ENCODE measurements around the gene PLEKHG1.

PLEKHG1 gene

DNA sequence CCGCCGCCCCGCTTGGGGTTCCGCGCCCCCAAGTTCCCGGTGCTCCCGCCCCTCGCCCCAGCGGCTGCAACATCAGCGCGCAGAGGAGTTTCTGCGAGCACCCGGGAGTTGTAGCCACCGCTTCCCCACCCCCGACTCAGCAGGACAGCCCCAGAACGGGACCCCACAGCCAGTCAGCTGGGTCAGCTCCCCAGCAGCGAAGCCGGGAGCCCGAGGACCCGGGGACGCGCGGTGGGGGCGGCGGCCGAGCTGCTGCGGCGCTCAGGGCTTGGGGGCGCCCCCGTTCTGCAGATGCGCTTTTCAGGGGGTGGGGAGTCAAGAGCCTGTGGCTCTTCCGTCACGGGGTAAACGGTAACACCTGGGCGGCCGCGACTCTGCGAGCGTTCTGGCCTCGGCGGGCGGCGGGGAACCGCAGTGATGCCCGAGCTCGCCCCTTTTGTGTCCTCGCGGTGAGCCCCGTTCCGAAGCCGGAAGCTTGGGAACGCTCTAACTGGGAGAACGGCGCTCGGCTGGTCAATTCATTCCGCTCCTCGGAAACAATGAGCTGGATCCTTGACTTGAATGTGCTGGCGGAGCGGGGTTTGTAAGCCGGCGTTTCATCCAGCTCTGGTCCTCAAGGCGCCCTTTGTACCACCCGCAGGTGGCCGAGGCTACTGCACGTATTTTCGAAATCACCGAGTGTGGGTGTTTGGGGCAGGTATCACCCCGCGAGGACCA, 774 bp downstream of the PLEKHG1 start:
- H3K27me3 Mint-ChIP-seq: peaks cover 67% of the 10 kb centered on the region
- peak; percentile 76 for DNase-seq
- H3K27ac Mint-ChIP-seq: peak overlapping the region; percentile 93
- H3K9me3 Mint-ChIP-seq: no peaks in the 10 kb centered on the region
- H3K4me3 Mint-ChIP-seq: peak overlapping the region; percentile 87
- no peaks in the 10 kb centered on the region for H3K36me3 Mint-ChIP-seq (ENCODE audit: low read depth)
- peaks cover 21% of the 10 kb centered on the region for H3K4me1 Mint-ChIP-seq (ENCODE audit: low read depth)

- Mint-ChIP-seq H3K9me3 (no peaks in the 10 kb centered on the region), H3K27me3 (peaks cover 63% of the 10 kb centered on the region), H3K4me1 (ENCODE audit: low read depth) (peaks cover 21% of the 10 kb centered on the region), H3K4me3 (peak overlapping the region; percentile 33), H3K36me3 (ENCODE audit: low read depth) (no peaks in the 10 kb centered on the region), H3K27ac (no peak overlapping the region)
- DNase-seq: no peak
These were observed 1.8 kb downstream of the PLEKHG1 start for GRCh38 chr6:150601439-150601838.

GRCh38 chr6:150603176-150603575, 3.5 kb downstream of the PLEKHG1 start:
- no peak for DNase-seq
- Mint-ChIP-seq H3K9me3 (no peaks in the 10 kb centered on the region), H3K27me3 (peaks cover 49% of the 10 kb centered on the region), H3K36me3 (ENCODE audit: low read depth) (no peaks in the 10 kb centered on the region), H3K4me1 (ENCODE audit: low read depth) (peaks cover 21% of the 10 kb centered on the region), H3K27ac (no peak overlapping the region), H3K4me3 (no peak overlapping the region)

- H3K4me3 Mint-ChIP-seq: no peak overlapping the region
- no peak overlapping the region for H3K27ac Mint-ChIP-seq
- no peaks in the 10 kb centered on the region for H3K36me3 Mint-ChIP-seq (ENCODE audit: low read depth)
- no peaks in the 10 kb centered on the region for H3K9me3 Mint-ChIP-seq
- no peak for DNase-seq
- H3K27me3 Mint-ChIP-seq: peaks cover 41% of the 10 kb centered on the region
- peaks cover 12% of the 10 kb centered on the region for H3K4me1 Mint-ChIP-seq (ENCODE audit: low read depth)
These were observed 4.8 kb downstream of the PLEKHG1 start for GRCh38 chr6:150604467-150604866.

- Mint-ChIP-seq H3K27me3 (peaks cover 40% of the 10 kb centered on the region), H3K9me3 (no peaks in the 10 kb centered on the region), H3K4me3 (no peak overlapping the region), H3K4me1 (ENCODE audit: low read depth) (peaks cover 10% of the 10 kb centered on the region), H3K36me3 (ENCODE audit: low read depth) (no peaks in the 10 kb centered on the region), H3K27ac (no peak overlapping the region)
- DNase-seq: no peak
These were observed 5.6 kb downstream of the PLEKHG1 start for GRCh38 chr6:150605333-150605732.

- no peak overlapping the region for H3K4me3 Mint-ChIP-seq
- no peak for DNase-seq
- H3K27me3 Mint-ChIP-seq: peaks cover 34% of the 10 kb centered on the region
- H3K27ac Mint-ChIP-seq: no peak overlapping the region
- no peaks in the 10 kb centered on the region for H3K9me3 Mint-ChIP-seq
- no peaks in the 10 kb centered on the region for H3K36me3 Mint-ChIP-seq (ENCODE audit: low read depth)
- peaks cover 3% of the 10 kb centered on the region for H3K4me1 Mint-ChIP-seq (ENCODE audit: low read depth)
These were observed 6.5 kb downstream of the PLEKHG1 start for GRCh38 chr6:150606168-150606591.

DNA sequence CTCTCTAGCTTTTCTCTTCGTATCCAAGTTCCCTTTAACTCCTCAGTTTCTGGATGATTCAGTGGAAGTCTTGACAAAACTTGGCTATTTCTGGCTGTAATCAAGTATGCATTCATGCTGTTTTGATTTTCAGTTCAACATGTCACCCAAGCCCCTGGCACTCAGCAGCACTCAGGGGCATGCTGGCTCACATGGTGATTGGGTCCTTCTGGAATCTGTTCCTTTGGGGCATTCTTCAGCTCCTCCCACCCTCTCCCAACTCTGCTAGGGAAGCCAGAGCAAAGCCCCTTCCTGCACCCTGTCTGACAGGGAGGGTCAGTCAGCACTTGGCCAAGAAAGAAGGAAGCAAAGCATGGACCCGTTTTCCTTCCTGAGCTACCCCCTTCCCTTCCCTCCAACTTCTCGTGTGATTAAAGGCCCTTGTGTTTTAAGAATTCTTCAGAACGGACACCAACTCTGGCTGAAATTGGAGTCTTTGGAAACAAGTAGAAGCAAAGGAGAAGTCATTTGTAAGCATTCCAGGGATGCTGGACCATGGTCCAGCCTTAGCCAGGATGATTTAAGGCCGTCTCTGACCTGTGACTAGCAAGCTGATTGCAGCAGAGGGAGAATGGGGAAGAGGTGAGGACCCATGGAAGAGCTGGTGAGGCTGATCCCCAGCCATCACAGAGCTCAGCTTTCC, 7.1 kb downstream of the PLEKHG1 start:
- Mint-ChIP-seq H3K4me3 (no peak overlapping the region), H3K36me3 (ENCODE audit: low read depth) (no peaks in the 10 kb centered on the region), H3K27me3 (peaks cover 29% of the 10 kb centered on the region), H3K9me3 (no peaks in the 10 kb centered on the region), H3K27ac (no peak overlapping the region), H3K4me1 (ENCODE audit: low read depth) (no peaks in the 10 kb centered on the region)
- DNase-seq: no peak

DNA sequence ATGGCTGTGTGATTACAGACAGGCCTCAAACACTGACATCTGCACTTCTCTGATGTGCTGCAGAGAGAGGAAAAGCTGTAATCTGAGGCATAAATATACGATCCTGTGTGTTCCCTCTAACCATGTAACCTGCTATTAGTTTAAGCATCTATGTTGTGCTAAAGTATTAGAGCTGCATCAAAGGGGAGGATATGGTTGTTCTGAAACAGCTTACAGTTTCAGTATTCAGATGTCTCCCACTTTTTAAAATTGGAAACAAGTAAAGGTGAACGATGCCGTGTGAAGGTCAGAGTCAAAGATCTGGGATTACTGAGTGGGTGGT, 7.6 kb downstream of the PLEKHG1 start:
- Mint-ChIP-seq H3K36me3 (ENCODE audit: low read depth) (no peaks in the 10 kb centered on the region), H3K27ac (no peak overlapping the region), H3K9me3 (no peaks in the 10 kb centered on the region), H3K27me3 (peaks cover 24% of the 10 kb centered on the region), H3K4me1 (ENCODE audit: low read depth) (no peaks in the 10 kb centered on the region), H3K4me3 (no peak overlapping the region)
- no peak for DNase-seq

GRCh38 chr6:150610584-150610983, 10.9 kb downstream of the PLEKHG1 start:
- no peak for DNase-seq
- Mint-ChIP-seq H3K27me3 (peaks cover 15% of the 10 kb centered on the region), H3K4me1 (ENCODE audit: low read depth) (no peaks in the 10 kb centered on the region), H3K27ac (no peak overlapping the region), H3K9me3 (no peaks in the 10 kb centered on the region), H3K36me3 (ENCODE audit: low read depth) (no peaks in the 10 kb centered on the region), H3K4me3 (no peak overlapping the region)

DNA sequence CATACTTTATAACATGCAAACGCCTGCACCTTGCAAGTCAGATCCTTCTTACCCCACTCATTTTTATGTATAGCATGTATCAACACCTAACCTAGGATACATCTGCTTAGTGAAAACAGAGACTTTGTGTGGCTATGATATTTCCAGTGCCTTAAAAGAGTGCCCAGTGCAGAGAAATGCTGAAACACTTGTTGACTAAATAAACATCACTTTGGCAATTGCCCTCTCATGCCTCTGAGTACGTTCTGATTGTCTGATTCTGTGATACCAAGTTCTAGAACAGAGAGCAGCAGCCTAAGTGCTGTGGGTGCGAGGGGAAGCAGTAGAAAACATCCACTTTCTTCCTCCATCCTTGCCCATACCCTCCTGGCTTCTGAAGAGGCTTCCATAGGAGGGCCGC, 13.6 kb downstream of the PLEKHG1 start:
- Mint-ChIP-seq H3K4me3 (no peak overlapping the region), H3K36me3 (ENCODE audit: low read depth) (no peaks in the 10 kb centered on the region), H3K27ac (no peak overlapping the region), H3K27me3 (peaks cover 15% of the 10 kb centered on the region), H3K4me1 (ENCODE audit: low read depth) (peaks cover 2% of the 10 kb centered on the region), H3K9me3 (no peaks in the 10 kb centered on the region)
- no peak for DNase-seq

DNA sequence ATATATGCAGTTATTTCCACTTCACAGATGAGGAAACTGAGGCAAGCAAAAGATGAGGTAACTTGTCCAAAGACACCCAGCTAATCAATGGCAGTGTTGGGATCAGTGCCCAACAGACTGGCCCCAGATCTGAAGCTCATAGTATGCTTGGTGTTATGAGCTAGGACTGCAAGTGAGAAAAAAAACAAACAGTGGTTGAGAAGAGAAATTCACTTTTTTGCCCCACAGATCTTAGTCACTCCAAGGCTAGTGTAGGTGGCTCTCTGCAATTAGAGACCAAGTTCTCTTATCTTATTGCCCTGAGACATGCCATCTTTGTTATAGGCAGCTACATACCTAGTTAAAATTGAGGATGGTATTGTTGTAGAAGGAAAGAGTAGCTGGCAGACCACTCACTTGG, 16.3 kb downstream of the PLEKHG1 start:
- Mint-ChIP-seq H3K27me3 (peaks cover 17% of the 10 kb centered on the region), H3K4me1 (ENCODE audit: low read depth) (peaks cover 3% of the 10 kb centered on the region), H3K4me3 (no peak overlapping the region), H3K36me3 (ENCODE audit: low read depth) (no peaks in the 10 kb centered on the region), H3K9me3 (no peaks in the 10 kb centered on the region), H3K27ac (no peak overlapping the region)
- DNase-seq: no peak

DNA sequence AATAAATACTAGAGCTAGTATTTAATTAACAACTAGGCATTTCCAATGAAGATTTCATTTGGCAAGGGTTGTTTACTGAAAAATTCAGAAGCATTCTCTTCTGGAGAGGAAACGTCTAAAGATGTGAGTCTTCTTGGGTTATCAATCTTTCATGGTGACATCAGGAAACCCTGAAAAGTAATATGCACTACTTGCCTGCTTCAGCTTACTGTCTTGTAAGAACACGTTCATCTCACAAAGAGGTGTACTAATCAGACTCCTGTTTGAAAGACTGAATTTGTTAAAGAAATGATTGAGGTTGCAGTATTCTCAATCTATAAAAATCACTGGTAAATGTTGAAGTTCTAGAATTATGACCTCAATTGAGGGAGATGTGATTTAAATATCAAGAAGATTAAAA, 16.9 kb downstream of the PLEKHG1 start:
- no peak overlapping the region for H3K27ac Mint-ChIP-seq
- no peak overlapping the region for H3K4me3 Mint-ChIP-seq
- H3K36me3 Mint-ChIP-seq (ENCODE audit: low read depth): no peaks in the 10 kb centered on the region
- no peak for DNase-seq
- no peaks in the 10 kb centered on the region for H3K9me3 Mint-ChIP-seq
- peaks cover 3% of the 10 kb centered on the region for H3K4me1 Mint-ChIP-seq (ENCODE audit: low read depth)
- peaks cover 14% of the 10 kb centered on the region for H3K27me3 Mint-ChIP-seq

- H3K4me3 Mint-ChIP-seq: no peak overlapping the region
- no peak overlapping the region for H3K27ac Mint-ChIP-seq
- H3K9me3 Mint-ChIP-seq: no peaks in the 10 kb centered on the region
- DNase-seq: no peak
- H3K36me3 Mint-ChIP-seq (ENCODE audit: low read depth): no peaks in the 10 kb centered on the region
- peaks cover 3% of the 10 kb centered on the region for H3K4me1 Mint-ChIP-seq (ENCODE audit: low read depth)
- peaks cover 18% of the 10 kb centered on the region for H3K27me3 Mint-ChIP-seq
These were observed 17.4 kb downstream of the PLEKHG1 start for GRCh38 chr6:150617062-150617461.

DNA sequence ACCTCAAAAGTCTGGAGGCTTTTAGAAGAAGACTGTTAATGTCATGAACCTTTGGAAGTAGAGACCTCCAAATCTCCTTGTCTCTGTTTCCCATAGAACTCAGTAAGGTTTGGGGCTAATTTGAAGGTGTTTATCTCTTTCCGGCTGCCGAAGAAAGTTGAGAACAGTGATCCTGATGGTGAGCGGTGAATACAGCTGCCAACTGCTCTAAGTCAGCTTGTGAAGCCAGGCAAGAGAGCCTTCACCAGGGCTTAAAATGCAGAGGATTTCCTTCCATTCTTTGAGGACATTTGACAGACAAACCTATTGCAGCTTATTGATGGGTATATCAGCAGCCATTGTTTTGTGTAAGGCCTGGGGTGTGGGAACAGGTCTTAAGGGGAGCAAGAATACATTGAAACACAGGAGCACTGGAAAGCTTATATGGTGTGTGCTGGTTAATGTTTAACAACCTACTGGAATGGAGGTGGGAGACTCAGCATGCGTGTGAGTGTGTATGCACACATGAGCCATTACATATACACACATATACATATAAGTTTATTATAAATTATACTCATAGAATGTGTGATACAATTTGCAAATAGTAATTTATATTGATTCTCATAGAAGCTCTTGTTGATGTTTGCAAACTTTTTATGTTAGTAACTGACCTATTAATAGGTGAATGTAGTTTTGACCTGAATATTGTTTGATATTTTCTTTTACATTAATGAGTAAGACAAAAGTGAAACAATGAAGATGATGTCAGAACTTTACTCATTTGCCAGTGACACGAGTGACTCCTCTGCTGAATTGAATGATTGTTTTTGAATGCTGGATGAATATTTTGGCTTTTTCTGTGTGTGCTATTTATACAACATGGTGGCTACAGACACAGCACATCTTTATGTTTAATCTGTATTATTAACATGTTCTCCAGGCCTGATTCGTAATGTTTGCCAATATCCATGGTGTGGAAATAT, 18.1 kb downstream of the PLEKHG1 start:
- Mint-ChIP-seq H3K4me1 (ENCODE audit: low read depth) (peaks cover 6% of the 10 kb centered on the region), H3K27me3 (peaks cover 15% of the 10 kb centered on the region), H3K4me3 (no peak overlapping the region), H3K9me3 (no peaks in the 10 kb centered on the region), H3K27ac (no peak overlapping the region), H3K36me3 (ENCODE audit: low read depth) (no peaks in the 10 kb centered on the region)
- DNase-seq: no peak

GRCh38 chr6:150619275-150619674, 19.6 kb downstream of the PLEKHG1 start:
- H3K9me3 Mint-ChIP-seq: no peaks in the 10 kb centered on the region
- H3K27me3 Mint-ChIP-seq: peaks cover 14% of the 10 kb centered on the region
- DNase-seq: no peak
- H3K4me1 Mint-ChIP-seq (ENCODE audit: low read depth): peaks cover 18% of the 10 kb centered on the region
- H3K4me3 Mint-ChIP-seq: no peak overlapping the region
- H3K27ac Mint-ChIP-seq: no peak overlapping the region
- no peaks in the 10 kb centered on the region for H3K36me3 Mint-ChIP-seq (ENCODE audit: low read depth)

Data from activated T-cell treated with anti-CD3 and anti-CD28 coated beads, Interleukin-2, amount 50 U/mL, for 24 hours (primary cell).